22Rv1 (cell line): ENCODE results near the gene CYLD.

Experiments
- H3K27ac ChIP-seq: fragments of 450-650 bp; 2 replicates; pipeline ENCODE4 v1.5.1; 2017
- CTCF ChIP-seq: fragments of 450-650 bp; IDR thresholded peaks from 2 replicates; pipeline ENCODE4 v1.5.1; 2017; ENCODE audit warnings: mild to moderate bottlenecking
- ZFX ChIP-seq: fragments of 450-650 bp; IDR thresholded peaks from 2 replicates; pipeline ENCODE4 v1.6.1; 2017; ENCODE audit warnings: antibody characterized with exemption, borderline replicate concordance

The CYLD gene

DNA sequence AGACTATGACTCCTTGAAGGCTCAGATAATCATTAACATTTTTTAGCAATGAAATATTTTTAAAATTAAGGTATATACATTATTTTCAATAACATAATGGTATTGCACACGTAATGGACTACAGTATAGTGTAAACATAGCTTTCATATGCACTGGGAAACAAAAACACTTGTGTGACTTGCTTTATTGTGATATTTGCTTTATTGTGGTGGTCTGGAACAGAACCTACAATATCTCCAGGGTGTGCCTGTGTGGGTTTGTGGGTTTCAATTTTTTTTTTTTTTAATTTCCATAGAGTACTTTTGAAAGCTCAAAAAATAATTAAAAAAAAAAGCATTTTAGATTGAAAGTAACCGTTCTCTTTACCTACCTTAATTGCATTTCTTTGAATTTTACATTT is 25.3 kb downstream of the CYLD start:
- H3K27ac ChIP-seq: no peak overlapping the region
- TF ChIP-seq CTCF: no peak

GRCh38 chr16:50771366-50771765 is 29.5 kb downstream of the CYLD start:
- no peak overlapping the region for H3K27ac ChIP-seq
- no peak for TF ChIP-seq CTCF
- TF ChIP-seq ZFX: no peak

DNA sequence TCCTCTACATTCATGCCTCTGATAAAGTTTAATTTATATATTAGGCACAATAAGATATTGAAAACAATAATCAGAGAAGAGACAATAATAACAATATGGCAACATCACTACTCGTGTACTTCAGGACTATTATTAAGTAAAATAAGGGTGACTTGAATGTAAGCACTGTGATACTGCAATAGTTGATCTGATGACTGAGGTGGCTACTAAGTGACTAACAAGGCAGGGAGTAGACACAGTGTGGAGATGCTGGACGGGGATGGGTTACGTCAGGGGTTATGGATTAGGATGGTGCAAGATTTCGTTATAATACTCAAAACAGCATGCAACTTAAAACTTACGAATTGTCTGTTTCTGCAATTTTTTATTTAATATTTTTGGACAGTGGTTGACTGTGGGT is 32.5 kb downstream of the CYLD start:
- H3K27ac ChIP-seq: no peak overlapping the region
- no peak for TF ChIP-seq ZFX
- no peak for TF ChIP-seq CTCF

- H3K27ac ChIP-seq: no peak overlapping the region
- TF ChIP-seq ZFX (no peak), CTCF (no peak)
Observed at GRCh38 chr16:50774960-50775359, 33.1 kb downstream of the CYLD start.

DNA sequence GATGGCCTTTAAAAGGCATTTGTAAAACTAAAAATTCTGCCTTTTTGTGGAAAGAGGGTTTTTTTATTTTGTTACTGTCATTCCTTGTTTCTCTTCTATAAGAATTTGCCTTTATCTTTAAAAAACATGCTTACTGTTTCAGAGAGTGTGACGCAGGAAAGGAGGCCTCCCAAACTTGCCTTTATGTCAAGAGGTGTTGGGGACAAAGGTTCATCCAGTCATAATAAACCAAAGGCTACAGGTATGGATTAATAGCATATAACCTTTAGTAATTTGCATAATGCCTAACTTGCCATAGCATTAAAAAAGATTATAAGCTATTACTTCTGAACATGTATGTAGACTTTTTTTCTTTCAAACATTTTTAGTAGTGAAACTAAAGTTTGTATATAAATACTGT is 34.2 kb downstream of the CYLD start:
- TF ChIP-seq CTCF (no peak), ZFX (no peak)
- no peak overlapping the region for H3K27ac ChIP-seq

GRCh38 chr16:50778284-50779163 is 36.6 kb downstream of the CYLD start:
- no peak overlapping the region for H3K27ac ChIP-seq
- TF ChIP-seq ZFX (no peak), CTCF (no peak)

GRCh38 chr16:50781043-50781442 is 39.2 kb downstream of the CYLD start:
- no peak overlapping the region for H3K27ac ChIP-seq
- TF ChIP-seq CTCF (peak; percentile 20; the same call in 1 of the 2 replicates), ZFX (no peak)
